AG09309 (cell line): ENCODE data around the gene ADCK1.

Experiments
- DNase-seq: peaks from one replicate; pipeline ENCODE4 v3.0.0-alpha.2; 2010; ENCODE audit warnings: low read depth
- H3K4me3 ChIP-seq: 2 replicates; pipeline ENCODE4 v1.5.1; 2011; ENCODE audit warnings: mild to moderate bottlenecking, low read depth, low read length, moderate library complexity; ENCODE audit not compliant: control insufficient read depth
- TF ChIP-seq, protein P1 (sequence below): IDR thresholded peaks from 2 replicates; pipeline ENCODE4 v1.5.1; 2011; ENCODE audit warnings: mild to moderate bottlenecking, low read depth, low read length, inconsistent platforms; ENCODE audit not compliant: insufficient read depth, control insufficient read depth; ENCODE audit errors: missing control alignments

The ADCK1 gene

DNA sequence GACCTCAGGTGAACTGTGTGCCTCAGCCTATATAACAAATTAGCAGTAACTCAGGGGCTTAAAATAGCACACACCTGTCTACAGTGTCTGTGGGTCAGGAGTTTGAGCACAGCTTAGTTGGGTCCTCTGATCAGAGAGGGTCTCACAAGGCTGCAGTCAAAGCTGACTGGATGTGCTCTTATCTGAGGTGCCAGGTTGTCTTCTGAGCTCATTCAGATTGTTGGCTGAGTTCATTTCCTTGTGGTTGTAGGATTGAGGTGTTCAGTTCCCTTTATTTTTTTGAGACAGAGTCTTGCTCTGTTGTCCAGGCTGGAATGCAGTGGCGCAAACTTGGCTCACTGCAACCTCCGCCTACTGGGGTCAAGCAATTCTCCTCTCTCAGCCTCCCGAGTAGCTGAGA lies 164.7 kb downstream of the ADCK1 start:
- H3K4me3 ChIP-seq = no peak overlapping the region
- DNase-seq = no peak
- TF ChIP-seq, protein P1, sequence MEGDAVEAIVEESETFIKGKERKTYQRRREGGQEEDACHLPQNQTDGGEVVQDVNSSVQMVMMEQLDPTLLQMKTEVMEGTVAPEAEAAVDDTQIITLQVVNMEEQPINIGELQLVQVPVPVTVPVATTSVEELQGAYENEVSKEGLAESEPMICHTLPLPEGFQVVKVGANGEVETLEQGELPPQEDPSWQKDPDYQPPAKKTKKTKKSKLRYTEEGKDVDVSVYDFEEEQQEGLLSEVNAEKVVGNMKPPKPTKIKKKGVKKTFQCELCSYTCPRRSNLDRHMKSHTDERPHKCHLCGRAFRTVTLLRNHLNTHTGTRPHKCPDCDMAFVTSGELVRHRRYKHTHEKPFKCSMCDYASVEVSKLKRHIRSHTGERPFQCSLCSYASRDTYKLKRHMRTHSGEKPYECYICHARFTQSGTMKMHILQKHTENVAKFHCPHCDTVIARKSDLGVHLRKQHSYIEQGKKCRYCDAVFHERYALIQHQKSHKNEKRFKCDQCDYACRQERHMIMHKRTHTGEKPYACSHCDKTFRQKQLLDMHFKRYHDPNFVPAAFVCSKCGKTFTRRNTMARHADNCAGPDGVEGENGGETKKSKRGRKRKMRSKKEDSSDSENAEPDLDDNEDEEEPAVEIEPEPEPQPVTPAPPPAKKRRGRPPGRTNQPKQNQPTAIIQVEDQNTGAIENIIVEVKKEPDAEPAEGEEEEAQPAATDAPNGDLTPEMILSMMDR = no peak

DNA sequence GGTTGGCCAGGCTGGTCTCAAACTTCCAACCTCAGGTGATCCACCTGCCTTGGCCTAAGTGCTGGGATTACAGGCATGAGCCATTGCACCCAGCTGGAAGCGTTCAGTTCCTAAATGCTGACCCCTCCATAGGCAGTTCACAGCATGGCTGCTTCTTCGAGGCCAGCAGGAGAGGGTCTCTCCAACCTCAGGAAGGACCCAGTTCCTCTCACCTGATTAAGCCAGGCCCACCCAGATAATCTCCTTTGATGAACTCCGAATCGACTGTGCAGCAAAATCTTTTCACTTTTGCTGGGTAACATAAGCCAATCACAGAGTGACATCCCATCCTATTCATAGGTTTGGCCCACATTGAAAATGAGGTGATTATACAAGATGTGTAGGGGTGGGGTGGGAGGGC lies 165.1 kb downstream of the ADCK1 start:
- DNase-seq = no peak
- no peak overlapping the region for H3K4me3 ChIP-seq
- TF ChIP-seq, protein P1 = no peak

DNA sequence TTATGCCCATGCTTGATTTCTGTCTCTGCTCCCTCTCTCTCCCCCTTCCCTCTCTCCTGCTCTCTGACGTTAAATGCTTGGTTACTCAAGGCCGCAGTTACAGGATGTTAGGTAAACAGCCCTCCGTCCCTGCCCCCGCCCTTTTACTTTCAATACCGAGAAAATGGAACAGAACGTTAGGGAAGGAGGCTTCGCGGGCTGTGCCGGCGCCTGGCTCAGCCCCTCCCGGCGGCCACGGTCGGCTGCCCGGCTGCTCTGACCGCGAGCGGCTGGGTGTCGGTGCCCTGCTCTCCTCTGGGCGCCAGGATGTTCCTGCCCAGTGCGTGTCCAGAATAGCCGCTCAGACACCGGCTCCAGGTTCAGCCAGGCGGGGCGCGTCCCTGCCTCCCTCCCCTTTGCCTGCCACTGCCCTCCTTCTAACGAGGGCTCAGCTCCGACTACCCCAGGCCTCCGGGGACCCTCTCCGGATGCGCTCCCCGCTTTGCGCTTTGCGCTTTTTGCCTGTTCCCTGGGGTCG lies 166.1 kb downstream of the ADCK1 start:
- no peak overlapping the region; the same call in 1 of the 2 replicates for H3K4me3 ChIP-seq
- DNase-seq = no peak
- TF ChIP-seq, protein P1 = no peak

DNA sequence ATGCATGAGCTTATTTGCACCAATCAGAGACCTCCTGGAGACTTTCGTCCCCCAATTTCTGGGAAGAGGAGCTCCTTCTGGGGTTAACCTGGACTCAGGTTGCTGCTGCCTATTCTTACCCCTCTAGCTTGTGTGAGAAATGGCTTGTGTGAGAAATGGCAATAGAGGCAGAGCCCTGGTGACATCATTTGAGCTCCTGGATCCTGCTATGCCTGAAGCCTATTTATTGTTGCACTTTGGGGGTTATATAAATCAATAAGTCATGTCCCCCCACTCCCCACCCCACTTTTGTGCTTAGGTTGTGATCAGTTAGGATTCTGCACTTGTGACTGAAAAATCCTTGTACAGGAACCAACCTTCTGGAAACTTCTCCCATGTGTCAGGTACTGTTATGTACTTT lies 167.2 kb downstream of the ADCK1 start:
- H3K4me3 ChIP-seq = no peak overlapping the region
- TF ChIP-seq, protein P1 = no peak
- DNase-seq = no peak

DNA sequence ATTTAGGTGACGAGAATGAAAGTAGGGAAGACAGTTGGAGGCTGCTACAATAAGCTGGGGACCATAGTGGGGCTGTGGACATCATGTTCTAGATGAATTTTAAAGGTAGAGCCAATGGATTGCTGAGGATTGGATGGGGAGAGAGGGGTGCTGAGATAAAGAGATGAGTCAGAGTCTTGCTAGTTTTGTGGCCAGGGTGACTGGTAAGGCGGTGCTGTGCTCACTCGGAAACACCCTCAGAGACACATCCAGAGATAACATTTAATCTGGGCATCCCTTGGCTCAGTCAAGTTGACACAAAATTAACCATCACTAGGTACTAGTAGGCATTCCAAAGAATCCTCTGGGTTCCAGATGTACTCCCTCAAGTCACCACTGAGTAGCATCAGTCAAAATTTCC lies 170.7 kb downstream of the ADCK1 start:
- TF ChIP-seq, protein P1 = no peak
- DNase-seq = no peak
- no peak overlapping the region for H3K4me3 ChIP-seq

DNA sequence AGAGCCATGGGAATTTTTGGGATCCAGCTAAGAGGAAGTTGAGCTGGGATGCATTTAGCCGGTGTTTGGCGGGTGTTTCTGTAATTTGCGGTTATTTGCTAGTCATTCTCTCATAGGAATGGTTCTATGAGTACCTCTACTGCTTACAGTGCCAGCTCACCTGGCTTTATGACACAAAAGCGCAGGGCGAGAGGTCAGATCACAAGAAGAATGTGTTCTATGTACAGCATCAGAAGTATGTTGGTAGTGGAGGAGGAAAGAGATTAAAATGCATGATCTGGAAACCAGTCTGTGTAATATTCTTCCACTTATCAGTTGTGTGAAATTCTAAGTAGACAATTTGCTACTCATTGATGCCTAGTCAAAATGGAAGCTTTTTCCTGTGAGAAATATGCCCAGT lies 173.3 kb downstream of the ADCK1 start:
- H3K4me3 ChIP-seq = no peak overlapping the region
- DNase-seq = no peak
- TF ChIP-seq, protein P1 = no peak

DNA sequence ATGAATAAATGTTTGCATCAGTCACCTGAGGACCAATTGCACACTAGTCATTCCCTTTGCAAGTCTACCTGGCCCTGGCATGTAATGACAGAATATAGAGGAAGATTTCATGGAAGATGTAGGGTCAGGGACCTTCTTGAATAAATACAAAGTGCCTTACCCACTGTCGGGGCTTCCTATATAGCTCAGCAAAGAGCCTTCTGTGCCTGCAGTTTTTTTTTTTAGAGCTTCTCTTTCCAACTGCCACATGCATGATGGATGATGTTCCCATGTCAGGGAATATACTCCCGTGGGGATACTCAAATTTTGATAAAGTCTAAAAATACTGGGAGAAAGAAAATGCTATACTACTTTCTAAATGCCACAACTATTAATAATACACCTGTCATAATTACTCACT lies 176.7 kb downstream of the ADCK1 start:
- TF ChIP-seq, protein P1 = no peak
- no peak overlapping the region for H3K4me3 ChIP-seq
- no peak for DNase-seq
